Duodenal mucosa (tissue), 2 donors: ENCODE results near the gene CSF3R.

Experiments used
- H3K27ac ChIP-seq: one replicate; pipeline ENCODE4 v1.7.0; 2013; ENCODE audit warnings: low read depth, low read length
- H3K27me3 ChIP-seq, 2 donors: one replicate each; pipeline ENCODE4 v1.7.0; 2013; ENCODE audit warnings: low read length in 2 of 2, control low read depth in 1 of 2; ENCODE audit not compliant: insufficient read depth in 2 of 2, control insufficient read depth in 1 of 2
- H3K36me3 ChIP-seq, 2 donors: one replicate each; pipeline ENCODE4 v1.7.0; 2013; ENCODE audit warnings: low read length in 2 of 2, control low read depth in 1 of 2; ENCODE audit not compliant: insufficient read depth in 2 of 2, control insufficient read depth in 1 of 2
- H3K4me1 ChIP-seq, 2 donors: one replicate each; pipeline ENCODE4 v1.7.0; 2013; ENCODE audit warnings: low read length in 2 of 2, control low read depth in 1 of 2; ENCODE audit not compliant: insufficient read depth in 2 of 2, control insufficient read depth in 1 of 2
- H3K4me3 ChIP-seq, 2 donors: one replicate each; pipeline ENCODE4 v1.7.0; 2013; ENCODE audit warnings: low read length in 2 of 2, low read depth in 1 of 2
- H3K9ac ChIP-seq, 2 donors: one replicate each; pipeline ENCODE4 v1.7.0; 2013; ENCODE audit warnings: low read length in 2 of 2, low read depth in 1 of 2
- H3K9me3 ChIP-seq, 2 donors: one replicate each; pipeline ENCODE4 v1.7.0; 2013; ENCODE audit warnings: low read length in 2 of 2, control low read depth in 1 of 2; ENCODE audit not compliant: control insufficient read depth in 1 of 2

The CSF3R gene

DNA sequence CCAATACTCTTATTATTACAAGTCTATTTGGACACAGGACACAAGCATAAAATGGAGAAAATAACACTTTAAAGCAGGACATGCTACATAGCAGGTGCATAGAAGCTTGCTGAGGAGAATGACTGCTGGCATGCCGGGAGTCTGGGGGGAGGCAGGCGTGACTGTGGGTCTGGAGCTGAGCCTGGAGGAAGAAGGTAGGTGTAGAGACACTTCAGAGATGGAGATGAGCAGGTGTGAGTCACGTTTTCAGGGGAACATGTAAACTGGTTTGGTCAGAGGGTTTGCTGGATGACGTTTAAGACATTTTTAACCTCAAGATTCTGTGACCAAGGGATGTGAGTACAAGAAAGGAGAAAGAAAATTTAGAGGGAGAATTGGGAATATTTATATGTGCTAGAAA is 56.9 kb downstream of the CSF3R start:
- Histone ChIP-seq H3K27ac (no peak overlapping the region), H3K27me3 (no peaks in the 10 kb centered on the region), H3K36me3 (peaks cover 3 to 5% of the 10 kb centered on the region in 2 donors), H3K4me1 (no peaks in the 10 kb centered on the region), H3K4me3 (no peak overlapping the region), H3K9ac (no peak overlapping the region), H3K9me3 (no peaks in the 10 kb centered on the region)

- Histone ChIP-seq H3K36me3 (peaks cover 3 to 5% of the 10 kb centered on the region in 2 donors), H3K4me3 (no peak overlapping the region), H3K9me3 (no peaks in the 10 kb centered on the region), H3K27me3 (no peaks in the 10 kb centered on the region), H3K27ac (no peak overlapping the region), H3K9ac (no peak overlapping the region), H3K4me1 (no peaks in the 10 kb centered on the region)
These were observed 61.1 kb downstream of the CSF3R start for GRCh38 chr1:36421649-36422048.

DNA sequence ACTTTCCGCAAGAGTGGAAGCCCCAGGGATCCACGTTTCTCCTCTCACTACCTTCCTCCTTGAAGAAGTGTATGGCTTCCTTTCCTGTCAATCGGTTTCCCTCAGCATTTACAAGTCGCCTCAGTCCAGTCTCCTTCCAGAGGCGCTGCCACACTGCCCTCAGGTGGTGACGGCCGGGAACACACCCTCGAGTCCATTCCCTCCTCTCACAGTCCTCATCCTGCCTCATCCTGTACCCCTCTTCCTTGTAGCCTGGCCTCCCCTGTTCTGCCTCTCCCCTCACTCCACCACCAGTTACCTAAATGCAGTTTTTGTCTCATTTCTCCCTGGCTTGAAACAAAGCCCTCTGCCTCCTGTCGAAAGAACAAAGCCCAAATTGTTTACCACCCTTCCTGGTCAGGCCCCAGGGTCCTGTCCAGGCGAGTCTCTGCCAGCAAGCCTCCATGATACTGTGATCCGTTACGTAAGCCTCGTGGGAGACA is 61.8 kb downstream of the CSF3R start:
- H3K9ac ChIP-seq: no peak overlapping the region
- no peaks in the 10 kb centered on the region for H3K4me1 ChIP-seq
- H3K4me3 ChIP-seq: no peak overlapping the region
- no peaks in the 10 kb centered on the region for H3K27me3 ChIP-seq
- H3K36me3 ChIP-seq: peaks cover 3 to 5% of the 10 kb centered on the region in 2 donors
- H3K27ac ChIP-seq: no peak overlapping the region
- H3K9me3 ChIP-seq: no peaks in the 10 kb centered on the region

GRCh38 chr1:36420409-36420808 is 62.3 kb downstream of the CSF3R start:
- Histone ChIP-seq H3K9ac (no peak overlapping the region), H3K4me3 (no peak overlapping the region), H3K4me1 (no peaks in the 10 kb centered on the region), H3K27ac (no peak overlapping the region), H3K36me3 (peaks cover 3 to 5% of the 10 kb centered on the region in 2 donors), H3K9me3 (no peaks in the 10 kb centered on the region), H3K27me3 (no peaks in the 10 kb centered on the region)

- no peaks in the 10 kb centered on the region for H3K27me3 ChIP-seq
- no peak overlapping the region for H3K9ac ChIP-seq
These were observed 63.1 kb downstream of the CSF3R start for GRCh38 chr1:36419569-36419968.

DNA sequence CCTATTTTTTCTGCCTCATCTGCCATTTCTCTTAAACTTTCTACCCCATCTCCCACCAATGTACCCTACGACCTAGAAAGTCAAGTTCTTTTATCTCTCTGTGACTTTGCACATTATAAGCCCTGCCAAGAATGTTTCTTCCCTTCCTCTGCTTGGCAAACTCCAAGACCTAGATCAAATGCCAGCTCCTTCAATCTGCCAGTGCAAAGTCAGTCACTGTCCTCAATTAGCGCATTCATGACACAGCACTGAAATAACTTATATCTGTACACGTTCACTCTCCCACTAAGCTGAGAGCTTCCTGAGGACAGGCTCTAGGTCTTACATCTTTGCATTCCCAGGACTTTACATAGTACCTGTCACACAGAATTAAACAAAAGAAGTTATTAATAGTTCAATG is 63.6 kb downstream of the CSF3R start:
- peaks cover 3 to 5% of the 10 kb centered on the region in 2 donors for H3K36me3 ChIP-seq
- no peaks in the 10 kb centered on the region for H3K4me1 ChIP-seq
- no peak overlapping the region for H3K9ac ChIP-seq
- no peaks in the 10 kb centered on the region for H3K9me3 ChIP-seq
- no peak overlapping the region for H3K27ac ChIP-seq
- H3K27me3 ChIP-seq: no peaks in the 10 kb centered on the region
- no peak overlapping the region for H3K4me3 ChIP-seq

More at GRCh38 chr1:36419569-36419968, 63.1 kb downstream of the CSF3R start:
- Histone ChIP-seq H3K27ac (no peak overlapping the region), H3K4me3 (no peak overlapping the region), H3K4me1 (no peaks in the 10 kb centered on the region), H3K9me3 (no peaks in the 10 kb centered on the region), H3K36me3 (peaks cover 3 to 5% of the 10 kb centered on the region in 2 donors)

GRCh38 chr1:36417931-36418330 is 64.8 kb downstream of the CSF3R start:
- Histone ChIP-seq H3K36me3 (peaks cover 3 to 5% of the 10 kb centered on the region in 2 donors), H3K9ac (no peak overlapping the region), H3K4me1 (no peaks in the 10 kb centered on the region), H3K27me3 (no peaks in the 10 kb centered on the region), H3K27ac (no peak overlapping the region), H3K9me3 (no peaks in the 10 kb centered on the region), H3K4me3 (no peak overlapping the region)
